ENCODE results near the gene NOSIP. TPM values are rescaled to one million over a fixed set of nuclear protein-coding genes. Genes with fewer than 3 reads are reported as not detected.

The NOSIP gene
- total RNA-seq, 1 experiment from 2014 or later, result 172 TPM

GRCh38 chr19:49596954-49597702 lies 16.8 kb upstream of the NOSIP start:
- in situ Hi-C loops (cut with HindIII; ENCODE audit: low pct_unique_long_range_greater_than_20kb, low sequenced_read_pairs), result no loop called here
- no peak for DNase-seq (ENCODE audit: low read depth)

GRCh38 chr19:49596407-49596806 lies 16.1 kb upstream of the NOSIP start:
- DNase-seq (ENCODE audit: low read depth), result no peak
- in situ Hi-C loops (cut with HindIII; ENCODE audit: low pct_unique_long_range_greater_than_20kb, low sequenced_read_pairs), result no loop called here

GRCh38 chr19:49595819-49596404 lies 15.6 kb upstream of the NOSIP start:
- in situ Hi-C loops (cut with HindIII; ENCODE audit: low pct_unique_long_range_greater_than_20kb, low sequenced_read_pairs), result no loop called here
- no peak for DNase-seq (ENCODE audit: low read depth)

GRCh38 chr19:49594993-49595818 lies 14.8 kb upstream of the NOSIP start:
- no peak for DNase-seq (ENCODE audit: low read depth)
- in situ Hi-C loops (cut with HindIII; ENCODE audit: low pct_unique_long_range_greater_than_20kb, low sequenced_read_pairs), result no loop called here

GRCh38 chr19:49594157-49594992 lies 14.0 kb upstream of the NOSIP start:
- no peak for DNase-seq (ENCODE audit: low read depth)
- in situ Hi-C loops (cut with HindIII; ENCODE audit: low pct_unique_long_range_greater_than_20kb, low sequenced_read_pairs), result no loop called here

GRCh38 chr19:49593233-49594113 lies 13.1 kb upstream of the NOSIP start:
- peak; percentile 92 for DNase-seq (ENCODE audit: low read depth)
- in situ Hi-C loops (cut with HindIII; ENCODE audit: low pct_unique_long_range_greater_than_20kb, low sequenced_read_pairs), result no loop called here

- DNase-seq (ENCODE audit: low read depth), result peak; percentile 48
- in situ Hi-C loops (cut with HindIII; ENCODE audit: low pct_unique_long_range_greater_than_20kb, low sequenced_read_pairs), result no loop called here
Measured at GRCh38 chr19:49592486-49593232, 12.3 kb upstream of the NOSIP start.

GRCh38 chr19:49591731-49592485 lies 11.6 kb upstream of the NOSIP start:
- in situ Hi-C loops (cut with HindIII; ENCODE audit: low pct_unique_long_range_greater_than_20kb, low sequenced_read_pairs), result no loop called here
- peak; percentile 70 for DNase-seq (ENCODE audit: low read depth)

- in situ Hi-C loops (cut with HindIII; ENCODE audit: low pct_unique_long_range_greater_than_20kb, low sequenced_read_pairs), result no loop called here
- peak; percentile 84 for DNase-seq (ENCODE audit: low read depth)
Measured at GRCh38 chr19:49590971-49591730, 10.8 kb upstream of the NOSIP start, which contains the start of gene PRR12. PRR12 (plus strand) TSS chr19:49591182; CDS start chr19:49591655, 473 bp downstream.

- in situ Hi-C loops (cut with HindIII; ENCODE audit: low pct_unique_long_range_greater_than_20kb, low sequenced_read_pairs), result no loop called here
- DNase-seq (ENCODE audit: low read depth), result peak; percentile 98
Measured at GRCh38 chr19:49590071-49590970, 10.0 kb upstream of the NOSIP start.

- peak; percentile 30 for DNase-seq (ENCODE audit: low read depth)
- in situ Hi-C loops (cut with HindIII; ENCODE audit: low pct_unique_long_range_greater_than_20kb, low sequenced_read_pairs), result no loop called here
Measured at GRCh38 chr19:49589502-49589905, 9.1 kb upstream of the NOSIP start.

- in situ Hi-C loops (cut with HindIII; ENCODE audit: low pct_unique_long_range_greater_than_20kb, low sequenced_read_pairs), result no loop called here
- DNase-seq (ENCODE audit: low read depth), result no peak
Measured at GRCh38 chr19:49588365-49589122, 8.2 kb upstream of the NOSIP start.

- DNase-seq (ENCODE audit: low read depth), result no peak
- in situ Hi-C loops (cut with HindIII; ENCODE audit: low pct_unique_long_range_greater_than_20kb, low sequenced_read_pairs), result no loop called here
Measured at GRCh38 chr19:49587227-49587626, 6.9 kb upstream of the NOSIP start.

- in situ Hi-C loops (cut with HindIII; ENCODE audit: low pct_unique_long_range_greater_than_20kb, low sequenced_read_pairs), result no loop called here
- no peak for DNase-seq (ENCODE audit: low read depth)
Measured at GRCh38 chr19:49585023-49585422, 4.7 kb upstream of the NOSIP start.
